T47D (cell line): Measurements from ENCODE around the gene C2CD3.
"Not testable (repeated sequence)": the region's sequence is repeated elsewhere in the genome, so short reads cannot be mapped to it uniquely, and the experiment has no call there.

Source experiments
- DNase-seq, 2 experiments: peaks; one replicate each; pipeline versions ENCODE4 v3.0.0 to v3.0.0-alpha.2; 2011 to 2012; ENCODE audit warnings: low read depth in 1 of 2, low spot score in 1 of 2
- JUND ChIP-seq: IDR thresholded peaks from 2 replicates; pipeline ENCODE4 v1.6.1; 2012; ENCODE audit warnings: low read depth
- in situ Hi-C: cut with HindIII; loops from 2 replicates; pipeline ENCODE4 v1.10.0; 2016; ENCODE audit warnings: low sequenced_read_pairs, low pct_unique_long_range_greater_than_20kb

Gene C2CD3

DNA sequence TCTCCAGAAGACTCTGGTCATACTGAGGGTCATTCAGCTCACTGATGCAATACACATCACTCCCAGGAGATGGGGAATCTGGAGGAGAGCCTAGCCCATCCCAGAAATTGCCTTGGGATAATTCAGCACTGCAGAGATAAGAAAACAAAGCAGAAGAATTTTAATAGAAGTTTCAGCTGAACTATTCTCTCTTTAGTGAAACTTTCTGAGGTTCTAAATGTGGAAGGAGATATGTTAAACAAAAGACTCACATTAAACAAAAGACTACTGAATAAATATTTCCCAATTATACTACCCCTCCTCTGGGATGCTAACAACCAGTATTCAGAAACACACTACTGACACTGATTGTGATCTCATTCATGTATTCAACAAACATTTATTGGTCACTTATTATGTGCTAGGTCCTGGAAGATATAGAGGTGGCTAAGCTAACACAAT, 47.8 kb downstream of the C2CD3 start:
- DNase-seq, result no peak
- TF ChIP-seq JUND, result no peak
- in situ Hi-C loops, result no loop called here

DNA sequence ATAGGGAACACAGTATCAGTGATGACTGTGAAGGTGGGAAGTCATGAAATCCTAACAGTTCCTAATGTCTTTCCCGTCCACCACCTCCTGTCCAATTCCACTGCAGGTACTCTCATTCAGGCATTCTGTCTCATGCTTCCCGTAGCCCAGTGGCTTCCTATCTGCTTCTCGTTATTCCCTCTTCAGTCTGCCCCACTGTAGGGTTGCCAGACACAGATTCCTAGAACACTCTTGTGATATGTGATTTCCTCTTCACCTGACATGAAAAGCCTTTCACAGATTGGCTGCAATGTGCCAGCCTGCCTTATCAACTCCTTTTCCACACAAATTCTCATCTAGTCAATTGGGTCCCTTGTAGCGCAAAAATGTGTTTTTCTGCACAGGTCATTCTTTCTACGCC, 49.0 kb downstream of the C2CD3 start:
- in situ Hi-C loops, result no loop called here
- no peak for DNase-seq
- TF ChIP-seq JUND, result no peak

GRCh38 chr11:74120260-74121035, 50.4 kb downstream of the C2CD3 start:
- not testable (repeated sequence) for DNase-seq

GRCh38 chr11:74116719-74117118, 54.1 kb downstream of the C2CD3 start:
- no peak for DNase-seq
- TF ChIP-seq JUND, result no peak
- in situ Hi-C loops, result no loop called here

More at GRCh38 chr11:74120260-74121035, 50.4 kb downstream of the C2CD3 start:
- in situ Hi-C loops, result not testable (repeated sequence)

GRCh38 chr11:74112877-74113276, 57.9 kb downstream of the C2CD3 start:
- no peak for TF ChIP-seq JUND
- in situ Hi-C loops, result no loop called here
- DNase-seq, result no peak

DNA sequence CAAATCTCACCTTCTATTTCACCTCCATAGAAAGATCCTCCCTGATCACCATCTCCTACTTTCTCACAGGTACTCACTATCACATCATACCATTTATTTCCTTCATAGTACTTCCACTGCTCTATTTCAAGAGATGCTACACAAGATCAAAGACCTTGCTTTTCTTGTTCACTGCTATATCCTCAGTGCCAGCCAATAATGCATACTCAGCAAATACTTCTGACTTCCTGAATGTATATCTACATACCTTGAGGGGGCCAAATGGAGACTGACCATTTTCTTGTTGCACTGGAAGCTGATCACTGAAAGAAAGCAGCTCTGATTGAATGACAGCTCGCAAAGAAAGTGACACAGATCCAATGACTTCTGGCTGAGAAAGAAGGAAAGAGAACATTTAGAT, 64.7 kb downstream of the C2CD3 start:
- no peak for TF ChIP-seq JUND

GRCh38 chr11:74102321-74102720, 68.5 kb downstream of the C2CD3 start:
- no peak for TF ChIP-seq JUND
- DNase-seq, result no peak
- in situ Hi-C loops, result no loop called here

More for the DNA sequence above, 64.7 kb downstream of the C2CD3 start:
- in situ Hi-C loops, result no loop called here
- DNase-seq, result no peak

DNA sequence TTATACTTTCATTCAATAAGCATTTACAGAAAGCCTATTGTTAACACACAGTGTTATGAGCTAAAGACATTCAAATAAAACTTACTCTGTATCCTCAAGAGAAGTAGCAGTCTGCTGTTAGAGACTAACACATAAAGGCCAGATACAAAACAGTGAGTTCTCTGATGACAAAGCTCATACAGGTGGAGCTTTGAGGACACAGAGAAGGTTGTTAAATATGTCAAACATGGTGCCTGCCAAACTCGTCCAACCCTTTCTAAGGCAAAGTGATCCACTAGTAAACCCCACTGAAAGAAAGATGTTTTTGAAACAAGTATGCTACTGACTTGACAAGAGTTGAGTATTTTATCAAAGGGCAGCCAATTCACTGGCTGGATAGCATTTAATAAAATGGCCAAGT, 70.1 kb downstream of the C2CD3 start:
- in situ Hi-C loops, result no loop called here
- no peak for DNase-seq
- no peak for TF ChIP-seq JUND

DNA sequence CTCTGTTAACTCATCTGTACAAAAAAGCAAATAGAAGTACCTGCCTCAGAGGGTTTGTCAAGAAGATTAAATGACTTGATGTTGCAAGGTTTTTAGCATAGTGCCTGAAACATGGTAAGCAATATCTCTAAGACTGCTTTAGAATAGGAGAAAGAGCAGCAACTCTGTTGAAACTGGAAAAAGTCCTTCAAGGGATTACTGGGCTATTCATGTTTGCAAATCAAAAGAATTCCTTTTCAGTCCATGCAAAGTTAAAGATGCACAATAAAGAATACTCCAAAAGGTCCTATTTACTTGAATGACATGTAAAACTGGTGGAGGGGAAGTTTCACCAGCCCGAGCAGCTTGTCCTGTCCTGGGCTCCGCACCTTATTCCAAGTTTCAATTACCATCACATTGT, 70.6 kb downstream of the C2CD3 start:
- no peak for TF ChIP-seq JUND
- in situ Hi-C loops, result no loop called here

DNA sequence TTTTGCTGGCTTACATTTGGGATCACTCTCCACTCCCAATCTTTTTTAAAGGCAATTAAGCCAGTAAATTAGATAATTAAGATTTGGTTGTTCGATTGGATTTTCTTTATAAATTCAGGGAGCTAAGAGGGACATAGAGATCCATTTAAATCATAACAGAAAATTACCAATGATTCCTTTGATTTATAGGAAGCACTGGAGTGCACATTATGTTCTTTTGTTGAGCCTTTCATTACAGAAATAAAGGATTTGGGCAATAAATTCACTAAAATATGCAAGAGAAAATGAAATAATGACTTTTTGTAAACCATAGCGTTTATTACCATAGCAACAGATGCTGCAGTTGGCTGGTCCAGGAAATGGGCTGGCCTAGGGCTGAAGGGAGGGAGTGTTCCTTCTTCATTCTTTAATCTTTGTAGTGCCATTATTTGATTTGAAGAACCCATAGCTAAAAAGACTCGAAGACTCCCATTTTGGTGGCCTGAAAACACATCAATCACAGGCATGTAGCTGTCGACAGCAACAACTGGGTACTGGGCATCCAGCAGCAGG, 73.0 kb downstream of the C2CD3 start:
- DNase-seq, result no peak

More for the DNA sequence above, 70.6 kb downstream of the C2CD3 start:
- no peak for DNase-seq

DNA sequence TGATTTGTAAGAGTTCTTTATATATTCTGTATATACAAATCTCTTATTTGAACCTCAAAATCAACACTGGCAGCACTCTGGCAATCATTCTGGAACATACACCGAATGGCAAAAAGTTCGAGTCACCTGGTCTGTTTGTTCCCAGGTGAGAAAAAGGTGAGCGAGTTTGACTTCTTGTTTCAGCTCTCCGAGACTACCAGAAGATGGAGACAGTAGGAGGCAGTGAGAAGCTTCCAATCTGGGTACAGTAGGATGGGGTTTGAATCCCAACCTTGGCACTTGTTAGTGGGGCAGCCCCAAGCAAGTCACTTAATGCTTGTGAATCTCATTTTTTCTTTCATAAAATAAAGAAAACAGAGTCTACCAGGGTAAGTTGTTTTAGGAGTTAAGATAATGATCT, 76.4 kb downstream of the C2CD3 start:
- no peak for TF ChIP-seq JUND
- in situ Hi-C loops, result no loop called here
- DNase-seq, result peak in 1 of 2 experiments; percentile 68

More for the DNA sequence above, 73.0 kb downstream of the C2CD3 start:
- no peak for TF ChIP-seq JUND
- in situ Hi-C loops, result no loop called here

DNA sequence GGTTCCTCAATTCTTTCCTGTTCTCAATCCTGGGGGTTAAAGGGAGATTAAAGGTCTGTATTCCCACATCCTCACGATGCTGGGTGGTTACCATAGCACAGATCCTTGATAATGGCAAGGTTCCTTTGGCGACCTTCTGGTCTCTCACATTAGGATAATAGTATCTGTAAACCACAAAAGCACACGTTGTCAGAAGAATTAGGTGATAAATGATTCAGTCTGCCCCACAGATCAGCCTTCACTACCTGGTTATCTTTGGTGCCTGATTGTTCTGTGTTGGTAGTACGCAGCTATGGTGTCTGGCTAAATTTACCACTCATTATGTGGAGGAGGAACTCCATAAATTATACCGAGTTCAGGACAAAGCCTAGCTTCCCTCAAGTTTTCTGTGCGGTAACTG, 78.4 kb downstream of the C2CD3 start:
- DNase-seq, result no peak
- in situ Hi-C loops, result no loop called here
- TF ChIP-seq JUND, result no peak

DNA sequence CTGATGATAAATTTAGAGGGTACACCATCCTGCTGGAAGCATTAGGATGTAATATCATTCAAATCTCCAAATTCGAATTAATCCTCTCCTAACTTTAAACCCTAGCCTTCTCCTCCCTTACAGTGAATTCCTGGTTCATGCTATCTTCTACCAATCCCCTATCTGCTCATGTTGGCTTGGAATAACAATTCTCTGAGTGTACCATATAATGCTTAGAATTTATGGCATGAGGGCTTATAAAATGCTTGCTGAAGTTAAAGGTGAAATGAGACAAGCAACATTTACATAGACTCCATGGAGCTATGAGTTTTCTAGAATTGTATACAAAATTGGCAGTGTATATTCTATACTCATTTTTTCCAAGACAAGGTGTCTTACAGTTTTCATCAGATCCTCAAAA, 79.3 kb downstream of the C2CD3 start:
- no peak for TF ChIP-seq JUND
- no peak for DNase-seq
- in situ Hi-C loops, result no loop called here
